ENCODE measurements around the gene RPRD2.

GRCh38 chr1:150429805-150430204 lies 65.9 kb downstream of the RPRD2 start:
- no peak for TF ChIP-seq POLR2A (IDR thresholded peaks at IDR 0.05; ENCODE audit: borderline replicate concordance, extremely low read depth, insufficient read depth, insufficient read length)
- peak in 1 of 3 experiments; percentile 10; a peak in 1 of 6 replicates for TF ChIP-seq CTCF (IDR thresholded peaks at IDR 0.05 in 2 of 3, conservative IDR thresholded peaks at IDR 0.05 in 1 of 3; ENCODE audit: borderline replicate concordance in 1 of 3, insufficient read depth in 1 of 3, low read depth in 2 of 3, low read length in 2 of 3)
- TF ChIP-seq JUND (IDR thresholded peaks at IDR 0.05): no peak
- TF ChIP-seq ATF3 (IDR thresholded peaks at IDR 0.05): no peak
- TF ChIP-seq, protein P1, sequence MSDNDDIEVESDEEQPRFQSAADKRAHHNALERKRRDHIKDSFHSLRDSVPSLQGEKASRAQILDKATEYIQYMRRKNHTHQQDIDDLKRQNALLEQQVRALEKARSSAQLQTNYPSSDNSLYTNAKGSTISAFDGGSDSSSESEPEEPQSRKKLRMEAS (IDR thresholded peaks at IDR 0.05): no peak
- no peak for TF ChIP-seq SRF (IDR thresholded peaks at IDR 0.05; ENCODE audit: low read depth)
- TF ChIP-seq, protein P2, sequence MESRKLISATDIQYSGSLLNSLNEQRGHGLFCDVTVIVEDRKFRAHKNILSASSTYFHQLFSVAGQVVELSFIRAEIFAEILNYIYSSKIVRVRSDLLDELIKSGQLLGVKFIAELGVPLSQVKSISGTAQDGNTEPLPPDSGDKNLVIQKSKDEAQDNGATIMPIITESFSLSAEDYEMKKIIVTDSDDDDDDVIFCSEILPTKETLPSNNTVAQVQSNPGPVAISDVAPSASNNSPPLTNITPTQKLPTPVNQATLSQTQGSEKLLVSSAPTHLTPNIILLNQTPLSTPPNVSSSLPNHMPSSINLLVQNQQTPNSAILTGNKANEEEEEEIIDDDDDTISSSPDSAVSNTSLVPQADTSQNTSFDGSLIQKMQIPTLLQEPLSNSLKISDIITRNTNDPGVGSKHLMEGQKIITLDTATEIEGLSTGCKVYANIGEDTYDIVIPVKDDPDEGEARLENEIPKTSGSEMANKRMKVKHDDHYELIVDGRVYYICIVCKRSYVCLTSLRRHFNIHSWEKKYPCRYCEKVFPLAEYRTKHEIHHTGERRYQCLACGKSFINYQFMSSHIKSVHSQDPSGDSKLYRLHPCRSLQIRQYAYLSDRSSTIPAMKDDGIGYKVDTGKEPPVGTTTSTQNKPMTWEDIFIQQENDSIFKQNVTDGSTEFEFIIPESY (IDR thresholded peaks at IDR 0.05; ENCODE audit: extremely low read depth, insufficient replicate concordance, low read length): no peak
- no peak for TF ChIP-seq REST (IDR thresholded peaks at IDR 0.05; ENCODE audit: low read depth)
- TF ChIP-seq CEBPB (IDR thresholded peaks at IDR 0.05; ENCODE audit: low read depth): no peak
- TF ChIP-seq RAD21 (IDR thresholded peaks at IDR 0.05; ENCODE audit: low read depth): peak; percentile 31; the same call in 1 of the 2 replicates
